ENCODE results near the gene GPR87.

Gene GPR87

GRCh38 chr3:151316267-151316991 lies at the start of gene GPR87:
Gene GPR87, minus strand, starts transcription at chr3:151316820. Its CDS starts 16,720 bp downstream, at chr3:151300100.
- Histone ChIP-seq H3K79me2 (ENCODE audit: control insufficient read depth, insufficient read depth, low read length, unreplicated experiment) (no peaks in the 10 kb centered on the region), H3K4me1 (ENCODE audit: control insufficient read depth, insufficient read depth, low read length, unreplicated experiment) (peaks cover 64% of the 10 kb centered on the region), H3K27ac (ENCODE audit: low read depth, low read length) (peak within 1 kb of the TSS; percentile 57)

GRCh38 chr3:151362751-151363174 lies 46.1 kb upstream of the GPR87 start:
- H3K4me1 ChIP-seq (ENCODE audit: control insufficient read depth, insufficient read depth, low read length, unreplicated experiment): peaks cover 6% of the 10 kb centered on the region
- no peaks in the 10 kb centered on the region for H3K27me3 ChIP-seq (ENCODE audit: insufficient read depth, low read length)
- no peaks in the 10 kb centered on the region for H3K36me3 ChIP-seq (ENCODE audit: insufficient read depth, low read length)
- H3K79me2 ChIP-seq (ENCODE audit: control insufficient read depth, insufficient read depth, low read length, unreplicated experiment): no peaks in the 10 kb centered on the region
- H3K4me3 ChIP-seq (ENCODE audit: low read depth, low read length): no peak overlapping the region
- H3K27ac ChIP-seq (ENCODE audit: low read depth, low read length): no peak overlapping the region
- H2AFZ ChIP-seq (ENCODE audit: low read length, unreplicated experiment): no peak overlapping the region

More at GRCh38 chr3:151316267-151316991, at the start of gene GPR87:
- H2AFZ ChIP-seq (ENCODE audit: low read length, unreplicated experiment): no peak within 1 kb of the TSS
- no peaks in the 10 kb centered on the region for H3K36me3 ChIP-seq (ENCODE audit: insufficient read depth, low read length)
- H3K4me3 ChIP-seq (ENCODE audit: low read depth, low read length): peak within 1 kb of the TSS; percentile 24; the same call in 1 of the 2 replicates
- H3K27me3 ChIP-seq (ENCODE audit: insufficient read depth, low read length): no peaks in the 10 kb centered on the region

GRCh38 chr3:151357463-151357850 lies 40.8 kb upstream of the GPR87 start:
- Histone ChIP-seq H3K4me1 (ENCODE audit: control insufficient read depth, insufficient read depth, low read length, unreplicated experiment) (peaks cover 19% of the 10 kb centered on the region), H3K79me2 (ENCODE audit: control insufficient read depth, insufficient read depth, low read length, unreplicated experiment) (no peaks in the 10 kb centered on the region), H2AFZ (ENCODE audit: low read length, unreplicated experiment) (no peak overlapping the region), H3K36me3 (ENCODE audit: insufficient read depth, low read length) (no peaks in the 10 kb centered on the region), H3K4me3 (ENCODE audit: low read depth, low read length) (no peak overlapping the region), H3K27ac (ENCODE audit: low read depth, low read length) (no peak overlapping the region), H3K27me3 (ENCODE audit: insufficient read depth, low read length) (no peaks in the 10 kb centered on the region)

- Histone ChIP-seq H2AFZ (ENCODE audit: low read length, unreplicated experiment) (no peak overlapping the region), H3K4me3 (ENCODE audit: low read depth, low read length) (no peak overlapping the region), H3K4me1 (ENCODE audit: control insufficient read depth, insufficient read depth, low read length, unreplicated experiment) (peaks cover 19% of the 10 kb centered on the region), H3K79me2 (ENCODE audit: control insufficient read depth, insufficient read depth, low read length, unreplicated experiment) (no peaks in the 10 kb centered on the region), H3K27me3 (ENCODE audit: insufficient read depth, low read length) (no peaks in the 10 kb centered on the region), H3K36me3 (ENCODE audit: insufficient read depth, low read length) (no peaks in the 10 kb centered on the region), H3K27ac (ENCODE audit: low read depth, low read length) (no peak overlapping the region)
Measured at GRCh38 chr3:151356794-151357462, 40.3 kb upstream of the GPR87 start.

- no peaks in the 10 kb centered on the region for H3K36me3 ChIP-seq (ENCODE audit: insufficient read depth, low read length)
- H3K4me1 ChIP-seq (ENCODE audit: control insufficient read depth, insufficient read depth, low read length, unreplicated experiment): peaks cover 3% of the 10 kb centered on the region
- H3K27me3 ChIP-seq (ENCODE audit: insufficient read depth, low read length): no peaks in the 10 kb centered on the region
- no peak overlapping the region for H2AFZ ChIP-seq (ENCODE audit: low read length, unreplicated experiment)
- no peaks in the 10 kb centered on the region for H3K79me2 ChIP-seq (ENCODE audit: control insufficient read depth, insufficient read depth, low read length, unreplicated experiment)
- H3K4me3 ChIP-seq (ENCODE audit: low read depth, low read length): no peak overlapping the region
- H3K27ac ChIP-seq (ENCODE audit: low read depth, low read length): no peak overlapping the region
Measured at GRCh38 chr3:151351648-151352047, 35.0 kb upstream of the GPR87 start.

- no peak overlapping the region for H3K4me3 ChIP-seq (ENCODE audit: low read depth, low read length)
- no peaks in the 10 kb centered on the region for H3K4me1 ChIP-seq (ENCODE audit: control insufficient read depth, insufficient read depth, low read length, unreplicated experiment)
- no peak overlapping the region for H2AFZ ChIP-seq (ENCODE audit: low read length, unreplicated experiment)
- H3K79me2 ChIP-seq (ENCODE audit: control insufficient read depth, insufficient read depth, low read length, unreplicated experiment): no peaks in the 10 kb centered on the region
- no peak overlapping the region for H3K27ac ChIP-seq (ENCODE audit: low read depth, low read length)
- no peaks in the 10 kb centered on the region for H3K27me3 ChIP-seq (ENCODE audit: insufficient read depth, low read length)
- no peaks in the 10 kb centered on the region for H3K36me3 ChIP-seq (ENCODE audit: insufficient read depth, low read length)
Measured at GRCh38 chr3:151351219-151351618, 34.6 kb upstream of the GPR87 start.

GRCh38 chr3:151350656-151351055 lies 34.0 kb upstream of the GPR87 start:
- Histone ChIP-seq H3K4me3 (ENCODE audit: low read depth, low read length) (no peak overlapping the region), H3K27me3 (ENCODE audit: insufficient read depth, low read length) (no peaks in the 10 kb centered on the region), H2AFZ (ENCODE audit: low read length, unreplicated experiment) (no peak overlapping the region), H3K27ac (ENCODE audit: low read depth, low read length) (no peak overlapping the region), H3K36me3 (ENCODE audit: insufficient read depth, low read length) (no peaks in the 10 kb centered on the region), H3K4me1 (ENCODE audit: control insufficient read depth, insufficient read depth, low read length, unreplicated experiment) (no peaks in the 10 kb centered on the region), H3K79me2 (ENCODE audit: control insufficient read depth, insufficient read depth, low read length, unreplicated experiment) (no peaks in the 10 kb centered on the region)

- no peak overlapping the region for H2AFZ ChIP-seq (ENCODE audit: low read length, unreplicated experiment)
- no peaks in the 10 kb centered on the region for H3K36me3 ChIP-seq (ENCODE audit: insufficient read depth, low read length)
- no peaks in the 10 kb centered on the region for H3K27me3 ChIP-seq (ENCODE audit: insufficient read depth, low read length)
- H3K4me3 ChIP-seq (ENCODE audit: low read depth, low read length): no peak overlapping the region
- H3K4me1 ChIP-seq (ENCODE audit: control insufficient read depth, insufficient read depth, low read length, unreplicated experiment): no peaks in the 10 kb centered on the region
- no peak overlapping the region for H3K27ac ChIP-seq (ENCODE audit: low read depth, low read length)
- no peaks in the 10 kb centered on the region for H3K79me2 ChIP-seq (ENCODE audit: control insufficient read depth, insufficient read depth, low read length, unreplicated experiment)
Measured at GRCh38 chr3:151347432-151347831, 30.8 kb upstream of the GPR87 start.

GRCh38 chr3:151346292-151346691 lies 29.7 kb upstream of the GPR87 start:
- H3K27ac ChIP-seq (ENCODE audit: low read depth, low read length): peak overlapping the region; percentile 28; the same call in 1 of the 2 replicates
- peak overlapping the region; percentile 78 for H2AFZ ChIP-seq (ENCODE audit: low read length, unreplicated experiment)
- H3K79me2 ChIP-seq (ENCODE audit: control insufficient read depth, insufficient read depth, low read length, unreplicated experiment): no peaks in the 10 kb centered on the region
- H3K4me1 ChIP-seq (ENCODE audit: control insufficient read depth, insufficient read depth, low read length, unreplicated experiment): no peaks in the 10 kb centered on the region
- peak overlapping the region; percentile 52 for H3K4me3 ChIP-seq (ENCODE audit: low read depth, low read length)
- no peaks in the 10 kb centered on the region for H3K36me3 ChIP-seq (ENCODE audit: insufficient read depth, low read length)
- no peaks in the 10 kb centered on the region for H3K27me3 ChIP-seq (ENCODE audit: insufficient read depth, low read length)

- Histone ChIP-seq H3K79me2 (ENCODE audit: control insufficient read depth, insufficient read depth, low read length, unreplicated experiment) (no peaks in the 10 kb centered on the region), H3K4me1 (ENCODE audit: control insufficient read depth, insufficient read depth, low read length, unreplicated experiment) (no peaks in the 10 kb centered on the region), H3K27me3 (ENCODE audit: insufficient read depth, low read length) (no peaks in the 10 kb centered on the region), H3K4me3 (ENCODE audit: low read depth, low read length) (peak overlapping the region; percentile 52), H3K27ac (ENCODE audit: low read depth, low read length) (peak overlapping the region; percentile 28; the same call in 1 of the 2 replicates), H2AFZ (ENCODE audit: low read length, unreplicated experiment) (peak overlapping the region; percentile 78), H3K36me3 (ENCODE audit: insufficient read depth, low read length) (no peaks in the 10 kb centered on the region)
Measured at GRCh38 chr3:151345859-151346258, 29.2 kb upstream of the GPR87 start.

- Histone ChIP-seq H3K4me1 (ENCODE audit: control insufficient read depth, insufficient read depth, low read length, unreplicated experiment) (peaks cover 17% of the 10 kb centered on the region), H2AFZ (ENCODE audit: low read length, unreplicated experiment) (peak overlapping the region; percentile 14), H3K27ac (ENCODE audit: low read depth, low read length) (no peak overlapping the region), H3K4me3 (ENCODE audit: low read depth, low read length) (no peak overlapping the region), H3K79me2 (ENCODE audit: control insufficient read depth, insufficient read depth, low read length, unreplicated experiment) (no peaks in the 10 kb centered on the region), H3K36me3 (ENCODE audit: insufficient read depth, low read length) (no peaks in the 10 kb centered on the region), H3K27me3 (ENCODE audit: insufficient read depth, low read length) (no peaks in the 10 kb centered on the region)
Measured at GRCh38 chr3:151331696-151332095, 15.1 kb upstream of the GPR87 start.

Measured in ACC112 (cell line).